ENCODE measurements around the gene KDM2A. TPM values are rescaled to one million over a fixed set of nuclear protein-coding genes. Genes with fewer than 3 reads are reported as not detected.
A peak's percentile ranks its signal among the peaks of the same experiment; 100 is the strongest.

Gene KDM2A
- total and polyA plus RNA-seq, 2 of the 13 experiments (the other 11 are each of a cell fraction or from before 2014, with no cell fraction given), result 31.3 to 31.4 TPM

GRCh38 chr11:67262731-67263675, 143.9 kb downstream of the KDM2A start (continued):
- TF ChIP-seq MAF1 (CRISPR knock-in tag; IDR thresholded peaks at IDR 0.05; ENCODE audit: borderline replicate concordance) (no peak), ZHX2 (IDR thresholded peaks at IDR 0.05; ENCODE audit: low read depth) (peak; percentile 58; the same call in 1 of the 2 replicates), ZHX2 (CRISPR knock-in tag; IDR thresholded peaks at IDR 0.05; ENCODE audit: borderline replicate concordance) (no peak), KMT2A (CRISPR knock-in tag; IDR thresholded peaks at IDR 0.05) (0 out of 2 replicates have a peak, but pooled peaks have one; percentile 20), FOXA1 (IDR thresholded peaks at IDR 0.05) (no peak), FOXA1 (CRISPR knock-in tag; IDR thresholded peaks at IDR 0.05) (no peak), ETV5 (CRISPR knock-in tag; IDR thresholded peaks at IDR 0.05; ENCODE audit: borderline replicate concordance) (peak; percentile 98), BRD4 (CRISPR knock-in tag; IDR thresholded peaks at IDR 0.05) (no peak), ZNF496 (CRISPR knock-in tag; IDR thresholded peaks at IDR 0.05; ENCODE audit: insufficient replicate concordance) (no peak), ZNF577 (CRISPR knock-in tag; IDR thresholded peaks at IDR 0.05; ENCODE audit: borderline replicate concordance, low read depth) (no peak), ZNF775 (CRISPR knock-in tag; IDR thresholded peaks at IDR 0.05; ENCODE audit: borderline replicate concordance) (no peak), MED8 (CRISPR knock-in tag; IDR thresholded peaks at IDR 0.05; ENCODE audit: insufficient replicate concordance) (no peak)
- TF ChIP-seq, protein P1, sequence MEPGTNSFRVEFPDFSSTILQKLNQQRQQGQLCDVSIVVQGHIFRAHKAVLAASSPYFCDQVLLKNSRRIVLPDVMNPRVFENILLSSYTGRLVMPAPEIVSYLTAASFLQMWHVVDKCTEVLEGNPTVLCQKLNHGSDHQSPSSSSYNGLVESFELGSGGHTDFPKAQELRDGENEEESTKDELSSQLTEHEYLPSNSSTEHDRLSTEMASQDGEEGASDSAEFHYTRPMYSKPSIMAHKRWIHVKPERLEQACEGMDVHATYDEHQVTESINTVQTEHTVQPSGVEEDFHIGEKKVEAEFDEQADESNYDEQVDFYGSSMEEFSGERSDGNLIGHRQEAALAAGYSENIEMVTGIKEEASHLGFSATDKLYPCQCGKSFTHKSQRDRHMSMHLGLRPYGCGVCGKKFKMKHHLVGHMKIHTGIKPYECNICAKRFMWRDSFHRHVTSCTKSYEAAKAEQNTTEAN (CRISPR knock-in tag; conservative IDR thresholded peaks at IDR 0.05), result 0 out of 2 replicates have a peak, but pooled peaks have one; percentile 26
- TF ChIP-seq, protein P2, sequence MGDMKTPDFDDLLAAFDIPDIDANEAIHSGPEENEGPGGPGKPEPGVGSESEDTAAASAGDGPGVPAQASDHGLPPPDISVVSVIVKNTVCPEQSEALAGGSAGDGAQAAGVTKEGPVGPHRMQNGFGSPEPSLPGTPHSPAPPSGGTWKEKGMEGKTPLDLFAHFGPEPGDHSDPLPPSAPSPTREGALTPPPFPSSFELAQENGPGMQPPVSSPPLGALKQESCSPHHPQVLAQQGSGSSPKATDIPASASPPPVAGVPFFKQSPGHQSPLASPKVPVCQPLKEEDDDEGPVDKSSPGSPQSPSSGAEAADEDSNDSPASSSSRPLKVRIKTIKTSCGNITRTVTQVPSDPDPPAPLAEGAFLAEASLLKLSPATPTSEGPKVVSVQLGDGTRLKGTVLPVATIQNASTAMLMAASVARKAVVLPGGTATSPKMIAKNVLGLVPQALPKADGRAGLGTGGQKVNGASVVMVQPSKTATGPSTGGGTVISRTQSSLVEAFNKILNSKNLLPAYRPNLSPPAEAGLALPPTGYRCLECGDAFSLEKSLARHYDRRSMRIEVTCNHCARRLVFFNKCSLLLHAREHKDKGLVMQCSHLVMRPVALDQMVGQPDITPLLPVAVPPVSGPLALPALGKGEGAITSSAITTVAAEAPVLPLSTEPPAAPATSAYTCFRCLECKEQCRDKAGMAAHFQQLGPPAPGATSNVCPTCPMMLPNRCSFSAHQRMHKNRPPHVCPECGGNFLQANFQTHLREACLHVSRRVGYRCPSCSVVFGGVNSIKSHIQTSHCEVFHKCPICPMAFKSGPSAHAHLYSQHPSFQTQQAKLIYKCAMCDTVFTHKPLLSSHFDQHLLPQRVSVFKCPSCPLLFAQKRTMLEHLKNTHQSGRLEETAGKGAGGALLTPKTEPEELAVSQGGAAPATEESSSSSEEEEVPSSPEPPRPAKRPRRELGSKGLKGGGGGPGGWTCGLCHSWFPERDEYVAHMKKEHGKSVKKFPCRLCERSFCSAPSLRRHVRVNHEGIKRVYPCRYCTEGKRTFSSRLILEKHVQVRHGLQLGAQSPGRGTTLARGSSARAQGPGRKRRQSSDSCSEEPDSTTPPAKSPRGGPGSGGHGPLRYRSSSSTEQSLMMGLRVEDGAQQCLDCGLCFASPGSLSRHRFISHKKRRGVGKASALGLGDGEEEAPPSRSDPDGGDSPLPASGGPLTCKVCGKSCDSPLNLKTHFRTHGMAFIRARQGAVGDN (CRISPR knock-in tag; IDR thresholded peaks at IDR 0.05), result peak; percentile 64
- TF ChIP-seq, protein P3, sequence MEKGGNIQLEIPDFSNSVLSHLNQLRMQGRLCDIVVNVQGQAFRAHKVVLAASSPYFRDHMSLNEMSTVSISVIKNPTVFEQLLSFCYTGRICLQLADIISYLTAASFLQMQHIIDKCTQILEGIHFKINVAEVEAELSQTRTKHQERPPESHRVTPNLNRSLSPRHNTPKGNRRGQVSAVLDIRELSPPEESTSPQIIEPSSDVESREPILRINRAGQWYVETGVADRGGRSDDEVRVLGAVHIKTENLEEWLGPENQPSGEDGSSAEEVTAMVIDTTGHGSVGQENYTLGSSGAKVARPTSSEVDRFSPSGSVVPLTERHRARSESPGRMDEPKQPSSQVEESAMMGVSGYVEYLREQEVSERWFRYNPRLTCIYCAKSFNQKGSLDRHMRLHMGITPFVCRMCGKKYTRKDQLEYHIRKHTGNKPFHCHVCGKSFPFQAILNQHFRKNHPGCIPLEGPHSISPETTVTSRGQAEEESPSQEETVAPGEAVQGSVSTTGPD (CRISPR knock-in tag; IDR thresholded peaks at IDR 0.05), result no peak
